ENCODE measurements around the gene TASOR2. TPM values are rescaled to one million over a fixed set of nuclear protein-coding genes. Genes with fewer than 3 reads are reported as not detected.

Gene TASOR2
- polyA plus RNA-seq, 1 donor from 2014 or later: 28.6 TPM

DNA sequence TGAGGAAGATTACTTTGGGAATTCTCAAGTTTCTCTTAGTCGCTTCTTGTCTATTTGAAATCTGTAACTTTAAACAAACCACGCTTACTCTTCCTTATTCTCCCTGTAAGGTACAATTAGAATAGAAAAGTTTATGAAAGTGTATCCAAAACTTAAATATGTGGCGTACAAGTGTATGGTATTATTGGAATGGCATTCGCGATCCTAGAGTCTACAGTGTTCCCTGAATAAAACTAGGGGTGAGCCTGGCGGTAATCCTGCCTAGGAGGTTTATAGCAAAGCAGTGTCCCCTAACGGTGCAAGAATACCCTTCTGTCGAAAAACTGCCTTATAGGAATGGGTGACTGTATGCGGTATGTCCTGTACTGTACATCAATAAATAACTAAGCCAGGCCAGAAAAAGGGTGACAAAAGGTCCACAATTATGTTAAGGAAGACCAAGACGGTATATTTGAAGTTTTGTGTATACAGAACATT, 1.2 kb downstream of the TASOR2 start:
- Histone ChIP-seq H4K20me1 (ENCODE audit: insufficient read depth) (no peaks in the 10 kb centered on the region), H3K9ac (ENCODE audit: low read length) (peak overlapping the region; percentile 14)

DNA sequence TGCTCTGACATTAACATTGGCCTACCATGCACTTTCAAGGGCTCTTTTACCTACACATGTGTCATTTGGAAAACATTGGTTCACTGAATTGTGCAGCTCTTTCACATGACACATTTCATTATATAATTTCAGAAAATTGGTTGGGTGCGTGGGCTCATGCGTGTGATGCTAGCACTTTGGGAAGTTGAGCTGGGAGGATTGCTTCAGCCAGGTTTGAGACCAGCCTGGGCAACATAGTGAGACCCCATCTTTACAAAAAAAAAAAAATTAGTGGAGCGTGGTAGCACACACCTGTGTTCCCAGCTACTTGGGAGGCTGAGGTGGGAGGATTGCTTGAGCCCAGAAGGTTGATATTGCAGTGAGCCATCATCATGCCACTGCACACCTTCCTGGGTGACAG, 3.9 kb downstream of the TASOR2 start:
- no peak overlapping the region for H3K27ac ChIP-seq (ENCODE audit: low read length)
- H3K4me3 ChIP-seq (ENCODE audit: low read length): no peak overlapping the region
- no peaks in the 10 kb centered on the region for H3K9me3 ChIP-seq (ENCODE audit: low read length)
- no peak overlapping the region for H3K9ac ChIP-seq (ENCODE audit: low read length)
- no peak overlapping the region for H2AFZ ChIP-seq (ENCODE audit: low read depth, low read length)
- H3F3A ChIP-seq (ENCODE audit: insufficient read depth, low read length, poor library complexity, severe bottlenecking): no peaks in the 10 kb centered on the region
- TF ChIP-seq EZH2 (IDR thresholded peaks at IDR 0.05; ENCODE audit: borderline replicate concordance, insufficient read depth, low read length, poor library complexity, severe bottlenecking) (no peak), SMC3 (conservative IDR thresholded peaks at IDR 0.05; ENCODE audit: poor library complexity) (no peak), RAD21 (conservative IDR thresholded peaks at IDR 0.05) (no peak), EP300 (conservative IDR thresholded peaks at IDR 0.05; ENCODE audit: poor library complexity, severe bottlenecking) (no peak)
- TF ChIP-seq, protein P1, sequence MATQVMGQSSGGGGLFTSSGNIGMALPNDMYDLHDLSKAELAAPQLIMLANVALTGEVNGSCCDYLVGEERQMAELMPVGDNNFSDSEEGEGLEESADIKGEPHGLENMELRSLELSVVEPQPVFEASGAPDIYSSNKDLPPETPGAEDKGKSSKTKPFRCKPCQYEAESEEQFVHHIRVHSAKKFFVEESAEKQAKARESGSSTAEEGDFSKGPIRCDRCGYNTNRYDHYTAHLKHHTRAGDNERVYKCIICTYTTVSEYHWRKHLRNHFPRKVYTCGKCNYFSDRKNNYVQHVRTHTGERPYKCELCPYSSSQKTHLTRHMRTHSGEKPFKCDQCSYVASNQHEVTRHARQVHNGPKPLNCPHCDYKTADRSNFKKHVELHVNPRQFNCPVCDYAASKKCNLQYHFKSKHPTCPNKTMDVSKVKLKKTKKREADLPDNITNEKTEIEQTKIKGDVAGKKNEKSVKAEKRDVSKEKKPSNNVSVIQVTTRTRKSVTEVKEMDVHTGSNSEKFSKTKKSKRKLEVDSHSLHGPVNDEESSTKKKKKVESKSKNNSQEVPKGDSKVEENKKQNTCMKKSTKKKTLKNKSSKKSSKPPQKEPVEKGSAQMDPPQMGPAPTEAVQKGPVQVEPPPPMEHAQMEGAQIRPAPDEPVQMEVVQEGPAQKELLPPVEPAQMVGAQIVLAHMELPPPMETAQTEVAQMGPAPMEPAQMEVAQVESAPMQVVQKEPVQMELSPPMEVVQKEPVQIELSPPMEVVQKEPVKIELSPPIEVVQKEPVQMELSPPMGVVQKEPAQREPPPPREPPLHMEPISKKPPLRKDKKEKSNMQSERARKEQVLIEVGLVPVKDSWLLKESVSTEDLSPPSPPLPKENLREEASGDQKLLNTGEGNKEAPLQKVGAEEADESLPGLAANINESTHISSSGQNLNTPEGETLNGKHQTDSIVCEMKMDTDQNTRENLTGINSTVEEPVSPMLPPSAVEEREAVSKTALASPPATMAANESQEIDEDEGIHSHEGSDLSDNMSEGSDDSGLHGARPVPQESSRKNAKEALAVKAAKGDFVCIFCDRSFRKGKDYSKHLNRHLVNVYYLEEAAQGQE (IDR thresholded peaks at IDR 0.05; ENCODE audit: borderline replicate concordance): no peak
- TF ChIP-seq, protein P2, sequence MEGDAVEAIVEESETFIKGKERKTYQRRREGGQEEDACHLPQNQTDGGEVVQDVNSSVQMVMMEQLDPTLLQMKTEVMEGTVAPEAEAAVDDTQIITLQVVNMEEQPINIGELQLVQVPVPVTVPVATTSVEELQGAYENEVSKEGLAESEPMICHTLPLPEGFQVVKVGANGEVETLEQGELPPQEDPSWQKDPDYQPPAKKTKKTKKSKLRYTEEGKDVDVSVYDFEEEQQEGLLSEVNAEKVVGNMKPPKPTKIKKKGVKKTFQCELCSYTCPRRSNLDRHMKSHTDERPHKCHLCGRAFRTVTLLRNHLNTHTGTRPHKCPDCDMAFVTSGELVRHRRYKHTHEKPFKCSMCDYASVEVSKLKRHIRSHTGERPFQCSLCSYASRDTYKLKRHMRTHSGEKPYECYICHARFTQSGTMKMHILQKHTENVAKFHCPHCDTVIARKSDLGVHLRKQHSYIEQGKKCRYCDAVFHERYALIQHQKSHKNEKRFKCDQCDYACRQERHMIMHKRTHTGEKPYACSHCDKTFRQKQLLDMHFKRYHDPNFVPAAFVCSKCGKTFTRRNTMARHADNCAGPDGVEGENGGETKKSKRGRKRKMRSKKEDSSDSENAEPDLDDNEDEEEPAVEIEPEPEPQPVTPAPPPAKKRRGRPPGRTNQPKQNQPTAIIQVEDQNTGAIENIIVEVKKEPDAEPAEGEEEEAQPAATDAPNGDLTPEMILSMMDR (IDR thresholded peaks at IDR 0.05; ENCODE audit: poor library complexity, severe bottlenecking): no peak
- no peaks in the 10 kb centered on the region for H3K27me3 ChIP-seq (ENCODE audit: insufficient read depth, low read depth, low read length)
- no peak overlapping the region for H3K4me2 ChIP-seq (ENCODE audit: low read length)
- H4K20me1 ChIP-seq (ENCODE audit: insufficient read depth): no peaks in the 10 kb centered on the region
- H3K9me2 ChIP-seq (ENCODE audit: insufficient read depth, low read length): no peaks in the 10 kb centered on the region
- peaks cover 33% of the 10 kb centered on the region for H3K79me2 ChIP-seq (replicated peaks; ENCODE audit: insufficient read depth, low read length)
- no peaks in the 10 kb centered on the region for H3K36me3 ChIP-seq (ENCODE audit: insufficient read depth, low read length)

More for the DNA sequence above, 1.2 kb downstream of the TASOR2 start:
- Histone ChIP-seq H3K9me2 (ENCODE audit: insufficient read depth, low read length) (no peaks in the 10 kb centered on the region), H2AFZ (ENCODE audit: low read depth, low read length) (no peak overlapping the region), H3K79me2 (replicated peaks; ENCODE audit: insufficient read depth, low read length) (peaks cover 33% of the 10 kb centered on the region), H3K4me2 (ENCODE audit: low read length) (peak overlapping the region; percentile 77), H3K36me3 (ENCODE audit: insufficient read depth, low read length) (no peaks in the 10 kb centered on the region), H3K4me3 (ENCODE audit: low read length) (peak overlapping the region; percentile 95), H3K27ac (ENCODE audit: low read length) (no peak overlapping the region), H3K27me3 (ENCODE audit: insufficient read depth, low read depth, low read length) (no peaks in the 10 kb centered on the region), H3F3A (ENCODE audit: insufficient read depth, low read length, poor library complexity, severe bottlenecking) (no peaks in the 10 kb centered on the region), H3K9me3 (ENCODE audit: low read length) (no peaks in the 10 kb centered on the region)
- no peak for TF ChIP-seq TAF1 (IDR thresholded peaks at IDR 0.05; ENCODE audit: low read depth)
- TF ChIP-seq RAD21 (conservative IDR thresholded peaks at IDR 0.05): peak; percentile 2

DNA sequence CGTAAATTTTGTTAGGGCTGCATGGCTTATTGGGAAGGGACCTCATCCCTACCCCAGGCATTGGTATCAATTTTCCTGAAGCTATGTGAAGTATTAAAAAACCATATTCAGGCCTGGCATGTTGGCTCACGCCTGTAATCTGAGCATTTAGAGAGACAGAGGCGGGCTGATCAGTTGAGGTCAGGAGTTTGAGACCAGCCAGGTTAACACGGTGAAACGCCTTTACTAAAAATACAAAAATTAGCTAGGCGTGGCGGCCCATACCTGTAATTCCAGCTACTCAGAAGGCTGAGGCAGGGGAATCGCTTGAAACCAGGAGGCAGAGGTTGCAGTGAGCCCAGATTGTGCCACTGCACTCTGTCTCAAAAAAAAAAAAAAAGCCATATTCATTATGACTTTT, 7.1 kb downstream of the TASOR2 start:
- H3K9ac ChIP-seq (ENCODE audit: low read length): peak overlapping the region; percentile 44
- peaks cover 23% of the 10 kb centered on the region for H3K79me2 ChIP-seq (replicated peaks; ENCODE audit: insufficient read depth, low read length)
- no peaks in the 10 kb centered on the region for H3K9me2 ChIP-seq (ENCODE audit: insufficient read depth, low read length)
- no peaks in the 10 kb centered on the region for H3K9me3 ChIP-seq (ENCODE audit: low read length)
- no peak overlapping the region for H3K27ac ChIP-seq (ENCODE audit: low read length)
- H3K27me3 ChIP-seq (ENCODE audit: insufficient read depth, low read depth, low read length): no peaks in the 10 kb centered on the region
- no peaks in the 10 kb centered on the region for H4K20me1 ChIP-seq (ENCODE audit: insufficient read depth)
- H2AFZ ChIP-seq (ENCODE audit: low read depth, low read length): no peak overlapping the region
- TF ChIP-seq TAF1 (IDR thresholded peaks at IDR 0.05; ENCODE audit: low read depth): no peak
- TF ChIP-seq POLR2AphosphoS5 (IDR thresholded peaks at IDR 0.05): no peak
- TF ChIP-seq, protein P1 (IDR thresholded peaks at IDR 0.05; ENCODE audit: borderline replicate concordance): no peak
- TF ChIP-seq, protein P2 (IDR thresholded peaks at IDR 0.05; ENCODE audit: poor library complexity, severe bottlenecking): no peak
- no peak for TF ChIP-seq RAD21 (conservative IDR thresholded peaks at IDR 0.05)
- no peak for TF ChIP-seq EP300 (conservative IDR thresholded peaks at IDR 0.05; ENCODE audit: poor library complexity, severe bottlenecking)
- TF ChIP-seq EZH2 (IDR thresholded peaks at IDR 0.05; ENCODE audit: borderline replicate concordance, insufficient read depth, low read length, poor library complexity, severe bottlenecking): no peak
- TF ChIP-seq MXI1 (conservative IDR thresholded peaks at IDR 0.05; ENCODE audit: poor library complexity, severe bottlenecking): no peak
- no peak for TF ChIP-seq SMC3 (conservative IDR thresholded peaks at IDR 0.05; ENCODE audit: poor library complexity)
- no peaks in the 10 kb centered on the region for H3F3A ChIP-seq (ENCODE audit: insufficient read depth, low read length, poor library complexity, severe bottlenecking)
- H3K36me3 ChIP-seq (ENCODE audit: insufficient read depth, low read length): no peaks in the 10 kb centered on the region
- peak overlapping the region; percentile 62 for H3K4me2 ChIP-seq (ENCODE audit: low read length)
- H3K4me3 ChIP-seq (ENCODE audit: low read length): peak overlapping the region; percentile 70
